Esophagus muscularis mucosa (tissue), 4 donors: ENCODE results near the gene SORCS2.

ENCODE experiments used
- EP300 ChIP-seq: sonication (generic); formaldehyde crosslinking; IDR thresholded peaks from one replicate; pipeline ENCODE4 v1.6.1; 2017; ENCODE audit warnings: antibody characterized with exemption
- POLR2A ChIP-seq: fragments of 450-650 bp; IDR thresholded peaks from one replicate; pipeline ENCODE4 v1.6.1; 2017; ENCODE audit warnings: antibody characterized with exemption, moderate library complexity, mild to moderate bottlenecking, low read depth
- POLR2AphosphoS5 ChIP-seq, 2 donors: sonication (generic); formaldehyde crosslinking; IDR thresholded peaks; one replicate each; pipeline ENCODE4 v1.6.1; 2017; ENCODE audit warnings: antibody characterized with exemption in 2 of 2
- TF ChIP-seq, protein P1 (sequence below), 3 experiments: fragments of 200-600 bp in 2 of 3; fragments of 450-650 bp in 1 of 3; sonication (generic) in 2 of 3; IDR thresholded peaks; one replicate each; pipeline ENCODE4 v1.5.1; 2017 to 2019; ENCODE audit warnings: antibody characterized with exemption in 3 of 3, mild to moderate bottlenecking in 2 of 3, moderate library complexity in 1 of 3

DNA sequence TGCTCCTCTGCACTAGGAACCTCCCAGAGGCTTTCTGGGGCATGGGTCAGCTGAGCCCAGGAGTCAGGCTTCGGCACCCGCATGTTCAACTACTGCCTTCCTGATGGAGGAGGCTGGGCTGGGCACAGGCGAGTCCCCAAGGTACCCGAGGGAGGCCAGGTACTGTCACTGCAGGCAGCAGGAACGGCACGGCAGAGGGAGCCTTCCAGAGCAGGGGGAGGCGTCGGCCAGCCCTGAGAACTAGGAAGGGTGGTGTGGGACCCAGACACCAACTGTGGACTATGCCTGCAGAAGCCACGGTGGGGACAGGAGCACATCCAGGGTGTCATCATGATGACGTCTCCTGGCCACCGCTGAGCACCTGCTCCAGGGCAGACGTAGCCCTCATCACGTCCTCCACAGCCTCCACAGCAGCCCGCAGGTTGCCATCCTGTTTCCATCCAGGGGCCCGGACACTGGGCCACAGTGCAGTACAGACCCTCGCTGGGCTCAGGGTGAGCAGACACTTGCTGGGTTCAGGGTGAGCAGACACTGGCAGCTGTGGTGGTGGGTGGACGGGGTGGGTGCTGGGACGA, 40.8 kb downstream of the SORCS2 start:
- TF ChIP-seq, protein P1, sequence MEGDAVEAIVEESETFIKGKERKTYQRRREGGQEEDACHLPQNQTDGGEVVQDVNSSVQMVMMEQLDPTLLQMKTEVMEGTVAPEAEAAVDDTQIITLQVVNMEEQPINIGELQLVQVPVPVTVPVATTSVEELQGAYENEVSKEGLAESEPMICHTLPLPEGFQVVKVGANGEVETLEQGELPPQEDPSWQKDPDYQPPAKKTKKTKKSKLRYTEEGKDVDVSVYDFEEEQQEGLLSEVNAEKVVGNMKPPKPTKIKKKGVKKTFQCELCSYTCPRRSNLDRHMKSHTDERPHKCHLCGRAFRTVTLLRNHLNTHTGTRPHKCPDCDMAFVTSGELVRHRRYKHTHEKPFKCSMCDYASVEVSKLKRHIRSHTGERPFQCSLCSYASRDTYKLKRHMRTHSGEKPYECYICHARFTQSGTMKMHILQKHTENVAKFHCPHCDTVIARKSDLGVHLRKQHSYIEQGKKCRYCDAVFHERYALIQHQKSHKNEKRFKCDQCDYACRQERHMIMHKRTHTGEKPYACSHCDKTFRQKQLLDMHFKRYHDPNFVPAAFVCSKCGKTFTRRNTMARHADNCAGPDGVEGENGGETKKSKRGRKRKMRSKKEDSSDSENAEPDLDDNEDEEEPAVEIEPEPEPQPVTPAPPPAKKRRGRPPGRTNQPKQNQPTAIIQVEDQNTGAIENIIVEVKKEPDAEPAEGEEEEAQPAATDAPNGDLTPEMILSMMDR (IDR thresholded peaks at IDR 0.05) = no peak
- TF ChIP-seq POLR2A = no peak
- TF ChIP-seq POLR2AphosphoS5 (IDR thresholded peaks at IDR 0.05) = no peak
- no peak for TF ChIP-seq EP300
